OCI-LY7 (cell line): Measurements from ENCODE around the gene MINDY4B.

Source experiments
- CTCF ChIP-seq: fragments of 200-600 bp; sonication (generic); conservative IDR thresholded peaks from 2 replicates; pipeline ENCODE4 v1.5.1; 2014; ENCODE audit warnings: mild to moderate bottlenecking, antibody characterized with exemption, low read length, moderate library complexity, mixed read lengths
- EZH2phosphoT487 ChIP-seq: fragments of 200-600 bp; sonication (generic); IDR thresholded peaks from 2 replicates; pipeline ENCODE4 v1.6.1; 2018; ENCODE audit warnings: low read depth, borderline replicate concordance, mild to moderate bottlenecking, mixed run types, antibody characterized with exemption, low read length, moderate library complexity, mixed read lengths

GRCh38 chr3:150825192-150825915 lies 79.9 kb downstream of the MINDY4B start:
- TF ChIP-seq CTCF (no peak), EZH2phosphoT487 (no peak)
